SU-DHL-6 (cell line): ENCODE data around the gene ARPC2.

Experiments used
- H2AFZ ChIP-seq: fragments of 200-600 bp; sonication (generic); 2 replicates; pipeline ENCODE4 v1.6.1; 2014; ENCODE audit warnings: low read depth, mild to moderate bottlenecking, moderate library complexity, mixed read lengths, antibody characterized with exemption, low read length; ENCODE audit not compliant: severe bottlenecking
- H3F3A ChIP-seq: fragments of 200-600 bp; shearing (Covaris generic); 2 replicates; pipeline ENCODE4 v1.6.0; 2016; ENCODE audit warnings: antibody characterized with exemption, mild to moderate bottlenecking; ENCODE audit not compliant: insufficient read depth
- H3K27ac ChIP-seq: fragments of 200-600 bp; sonication (generic); 2 replicates; pipeline ENCODE4 v1.5.1; 2016; ENCODE audit warnings: low read depth, mild to moderate bottlenecking, low read length, moderate library complexity, mixed read lengths
- H3K27me3 ChIP-seq: fragments of 200-600 bp; sonication (generic), shearing (Covaris generic); 2 replicates; pipeline ENCODE4 v1.6.0; 2014; ENCODE audit warnings: mild to moderate bottlenecking, low read length
- H3K36me3 ChIP-seq: fragments of 200-600 bp; sonication (generic); 2 replicates; pipeline ENCODE4 v1.6.1; 2014; ENCODE audit warnings: mild to moderate bottlenecking, low read length, mixed read lengths
- H3K4me2 ChIP-seq: fragments of 300-600, 200-600 bp; shearing (Covaris generic), sonication (generic); 2 replicates; pipeline ENCODE4 v1.6.0; 2014; ENCODE audit warnings: low read length, low read depth, mild to moderate bottlenecking; ENCODE audit not compliant: poor library complexity, severe bottlenecking
- H3K4me3 ChIP-seq: fragments of 200-600 bp; sonication (generic); 2 replicates; pipeline ENCODE4 v1.5.1; 2014; ENCODE audit warnings: antibody characterized with exemption, low read length, mild to moderate bottlenecking, mixed read lengths; ENCODE audit not compliant: insufficient read depth, poor library complexity, severe bottlenecking
- H3K79me2 ChIP-seq: fragments of 200-600 bp; sonication (generic); 2 replicates; pipeline ENCODE4 v1.6.1; 2014; ENCODE audit warnings: mild to moderate bottlenecking, low read length, moderate library complexity; ENCODE audit not compliant: insufficient read depth
- H3K9ac ChIP-seq: fragments of 200-600 bp; sonication (generic); 2 replicates; pipeline ENCODE4 v1.7.0; 2014; ENCODE audit warnings: mild to moderate bottlenecking, low read length
- H3K9me2 ChIP-seq: fragments of 200-600 bp; sonication (generic); replicated peaks from 2 replicates; pipeline ENCODE4 v1.6.1; 2014; ENCODE audit warnings: low read length; ENCODE audit not compliant: insufficient read depth
- H3K9me3 ChIP-seq: fragments of 200-600 bp; sonication (generic); 2 replicates; pipeline ENCODE4 v1.6.1; 2014; ENCODE audit warnings: low read length, mixed read lengths; ENCODE audit not compliant: insufficient read depth
- H4K20me1 ChIP-seq: fragments of 200-600 bp; sonication (generic); 2 replicates; pipeline ENCODE4 v1.6.1; 2014; ENCODE audit warnings: low read depth, mild to moderate bottlenecking, antibody characterized with exemption, low read length, moderate library complexity, mixed read lengths
- CTCF ChIP-seq: fragments of 200-600 bp; sonication (generic); IDR thresholded peaks from one replicate; pipeline ENCODE4 v1.5.1; 2017; ENCODE audit warnings: antibody characterized with exemption, mild to moderate bottlenecking, low read length, moderate library complexity; ENCODE audit not compliant: insufficient read depth, poor library complexity, severe bottlenecking
- EZH2phosphoT487 ChIP-seq: fragments of 200-600 bp; sonication (generic), shearing (Covaris generic); conservative IDR thresholded peaks from 2 replicates; pipeline ENCODE4 v1.6.1; 2018; ENCODE audit warnings: mild to moderate bottlenecking, antibody characterized with exemption, low read length, moderate library complexity, mixed read lengths

ARPC2 gene

GRCh38 chr2:218214116-218214515 lies 2.9 kb upstream of the ARPC2 start:
- Histone ChIP-seq H3K4me2 (no peak overlapping the region), H4K20me1 (no peaks in the 10 kb centered on the region), H3K79me2 (peaks cover 20% of the 10 kb centered on the region), H2AFZ (no peak overlapping the region), H3K9ac (no peak overlapping the region), H3K9me2 (no peaks in the 10 kb centered on the region), H3K27me3 (no peaks in the 10 kb centered on the region), H3K9me3 (no peaks in the 10 kb centered on the region), H3K4me3 (no peak overlapping the region), H3F3A (peaks cover 19% of the 10 kb centered on the region), H3K36me3 (no peaks in the 10 kb centered on the region), H3K27ac (no peak overlapping the region)
- TF ChIP-seq CTCF (no peak), EZH2phosphoT487 (no peak)

- Histone ChIP-seq H3K36me3 (0 out of 2 replicates have a peak, but pooled peaks cover 11% of the 10 kb centered on the region), H3K27me3 (no peaks in the 10 kb centered on the region), H3K27ac (peak overlapping the region; percentile 45), H4K20me1 (peaks cover 14% of the 10 kb centered on the region), H3K4me2 (peak overlapping the region; percentile 97), H3K4me3 (peak overlapping the region; percentile 90), H3K9me3 (no peaks in the 10 kb centered on the region), H3F3A (peaks cover 20% of the 10 kb centered on the region), H2AFZ (peak overlapping the region; percentile 95), H3K79me2 (peaks cover 42% of the 10 kb centered on the region), H3K9me2 (no peaks in the 10 kb centered on the region), H3K9ac (peak overlapping the region; percentile 99)
- TF ChIP-seq CTCF: no peak
- TF ChIP-seq EZH2phosphoT487: no peak
Measured at GRCh38 chr2:218216336-218216673, 684 bp upstream of the ARPC2 start.

DNA sequence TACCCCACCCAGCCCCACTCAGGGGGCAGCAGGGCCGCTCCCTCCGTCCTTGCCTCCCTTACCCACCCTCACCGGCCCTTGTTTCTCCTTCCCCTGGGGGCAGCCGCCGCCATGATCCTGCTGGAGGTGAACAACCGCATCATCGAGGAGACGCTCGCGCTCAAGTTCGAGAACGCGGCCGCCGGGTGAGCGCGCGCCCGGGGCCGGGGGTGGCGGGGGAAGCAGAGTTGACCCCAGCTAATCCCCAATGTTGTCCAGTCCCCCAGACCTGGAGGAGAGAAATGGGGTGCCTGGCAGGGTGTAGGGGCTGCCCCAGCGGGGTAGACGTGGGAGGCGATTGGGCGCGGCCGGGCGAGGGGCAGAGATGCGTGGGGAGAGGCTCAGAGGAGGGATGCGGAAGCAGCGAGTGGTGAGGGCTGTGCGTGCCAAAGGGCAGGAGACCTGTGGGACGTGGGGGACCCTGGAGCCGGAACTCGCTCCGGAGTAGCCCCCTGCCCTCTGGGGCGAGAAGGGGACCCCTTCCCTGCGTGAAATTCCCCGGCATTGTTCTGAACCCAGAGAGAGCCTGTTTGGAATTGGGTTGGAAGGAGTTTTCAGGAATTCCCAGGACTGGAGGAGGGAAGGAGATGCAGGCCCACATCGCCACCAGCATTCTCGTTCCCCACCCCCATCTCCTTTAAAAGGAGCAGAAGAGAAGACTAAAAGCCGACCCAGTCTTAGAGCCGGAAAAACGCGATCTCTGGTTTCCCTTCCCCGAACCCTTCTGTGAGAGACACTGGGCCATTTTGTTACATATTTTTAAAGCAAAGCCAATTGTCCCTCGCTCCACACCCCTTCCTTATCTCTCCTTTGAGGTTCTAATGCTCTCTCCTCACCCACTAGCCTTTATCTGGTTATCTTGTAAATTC lies 625 bp downstream of the ARPC2 start:
- Histone ChIP-seq H3K36me3 (peaks cover 15% of the 10 kb centered on the region; the same call in 1 of the 2 replicates), H3F3A (peaks cover 20% of the 10 kb centered on the region), H3K9me2 (no peaks in the 10 kb centered on the region), H4K20me1 (peaks cover 26% of the 10 kb centered on the region), H3K9me3 (no peaks in the 10 kb centered on the region), H2AFZ (no peak overlapping the region), H3K27ac (peak overlapping the region; percentile 97), H3K27me3 (no peaks in the 10 kb centered on the region), H3K79me2 (peaks cover 55% of the 10 kb centered on the region), H3K4me2 (peak overlapping the region; percentile 97), H3K9ac (peak overlapping the region; percentile 99), H3K4me3 (peak overlapping the region; percentile 90)
- TF ChIP-seq CTCF: no peak
- no peak for TF ChIP-seq EZH2phosphoT487
